OCI-M1 (cell line): ENCODE data around the gene SH2B2.

ENCODE experiments used
- DNase-seq: peaks from one replicate; lab custom pipeline; 2025; lab: John Stamatoyannopoulos, UW

The SH2B2 gene

GRCh38 chr7:102266541-102266940 lies 20.1 kb upstream of the SH2B2 start:
- no peak for DNase-seq

GRCh38 chr7:102268635-102269034 lies 18.0 kb upstream of the SH2B2 start:
- DNase-seq = no peak

GRCh38 chr7:102270178-102270887 lies 16.3 kb upstream of the SH2B2 start:
- no peak for DNase-seq

GRCh38 chr7:102271158-102271798 lies 15.4 kb upstream of the SH2B2 start:
- no peak for DNase-seq

DNA sequence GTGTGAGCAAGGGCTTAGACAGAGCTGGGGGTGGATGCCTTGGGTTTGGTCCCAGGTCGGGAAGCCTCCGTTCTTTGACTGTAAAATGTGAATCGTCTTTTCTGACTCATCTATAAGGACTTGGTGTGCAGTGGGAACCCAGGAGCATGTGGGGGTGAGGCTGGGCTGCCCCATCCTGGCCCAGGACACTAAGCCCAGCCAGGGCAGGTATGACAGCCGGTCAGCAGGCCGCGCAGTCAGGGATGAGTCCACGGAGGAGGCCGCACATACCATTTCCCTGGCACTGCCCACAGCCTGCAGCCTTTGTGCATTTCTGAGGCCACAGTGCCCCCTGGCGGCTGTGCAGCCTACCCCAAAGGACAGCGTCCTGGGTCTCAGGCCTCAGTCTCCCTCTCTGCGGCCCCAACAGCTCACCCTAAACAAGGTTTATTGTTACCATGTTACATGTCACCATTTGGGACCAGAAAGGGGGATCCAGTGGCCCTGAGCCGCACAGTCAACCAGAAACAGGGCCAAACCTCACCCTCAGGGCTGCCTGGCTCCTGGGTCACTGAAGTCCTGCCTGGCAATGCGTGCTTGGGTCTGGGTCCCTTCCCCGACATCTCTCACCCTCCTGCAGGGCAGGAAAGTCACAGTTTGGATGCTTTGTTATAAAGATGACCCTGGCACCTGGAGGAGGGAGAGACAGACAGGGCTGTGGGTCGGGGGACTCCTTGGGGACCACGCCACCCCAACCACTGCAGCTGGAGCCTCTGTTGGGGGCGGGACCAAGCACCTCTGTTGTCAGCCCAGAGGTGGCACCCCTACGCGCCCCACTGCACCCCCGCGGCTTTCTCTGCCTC lies 14.4 kb upstream of the SH2B2 start:
- DNase-seq = peak; percentile 66

DNA sequence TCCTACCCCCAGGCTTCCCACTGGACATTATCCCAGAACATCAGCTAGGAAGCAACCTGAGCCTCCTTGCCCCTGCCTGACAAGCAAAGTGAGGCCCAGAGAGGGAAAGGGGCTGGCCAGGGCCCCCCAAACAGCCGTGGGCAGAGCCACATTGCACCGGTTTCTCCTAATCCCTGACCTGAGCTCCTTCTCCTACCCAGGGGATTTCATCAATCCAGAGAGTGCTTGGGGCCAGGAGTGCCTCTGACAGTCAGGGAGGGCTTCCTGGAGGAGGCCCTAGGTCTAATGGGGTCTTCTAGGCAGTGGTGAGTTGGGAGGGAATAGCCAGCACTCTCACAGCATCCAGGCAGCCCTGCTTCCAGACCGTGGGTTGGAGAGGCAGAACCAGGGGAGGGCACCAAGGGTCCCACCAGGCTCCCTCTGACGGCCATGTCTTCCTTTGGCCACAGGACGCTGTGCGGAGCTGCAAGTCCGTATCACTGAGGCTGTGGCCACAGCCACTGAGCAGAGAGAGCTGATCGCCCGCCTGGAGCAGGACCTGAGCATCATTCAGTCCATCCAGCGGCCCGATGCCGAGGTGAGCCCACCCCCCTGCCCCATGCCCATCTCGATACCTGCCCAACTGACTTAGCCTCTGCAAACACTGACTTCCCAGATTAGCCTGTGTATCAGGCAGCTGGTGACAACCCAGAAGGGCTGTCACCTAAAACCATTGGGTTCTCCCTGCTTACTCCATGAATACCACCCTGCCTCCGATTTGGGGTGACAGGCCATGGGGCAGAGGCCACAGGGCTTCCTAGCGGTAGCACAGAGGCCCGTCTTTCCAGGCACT lies 13.5 kb upstream of the SH2B2 start:
- no peak for DNase-seq

DNA sequence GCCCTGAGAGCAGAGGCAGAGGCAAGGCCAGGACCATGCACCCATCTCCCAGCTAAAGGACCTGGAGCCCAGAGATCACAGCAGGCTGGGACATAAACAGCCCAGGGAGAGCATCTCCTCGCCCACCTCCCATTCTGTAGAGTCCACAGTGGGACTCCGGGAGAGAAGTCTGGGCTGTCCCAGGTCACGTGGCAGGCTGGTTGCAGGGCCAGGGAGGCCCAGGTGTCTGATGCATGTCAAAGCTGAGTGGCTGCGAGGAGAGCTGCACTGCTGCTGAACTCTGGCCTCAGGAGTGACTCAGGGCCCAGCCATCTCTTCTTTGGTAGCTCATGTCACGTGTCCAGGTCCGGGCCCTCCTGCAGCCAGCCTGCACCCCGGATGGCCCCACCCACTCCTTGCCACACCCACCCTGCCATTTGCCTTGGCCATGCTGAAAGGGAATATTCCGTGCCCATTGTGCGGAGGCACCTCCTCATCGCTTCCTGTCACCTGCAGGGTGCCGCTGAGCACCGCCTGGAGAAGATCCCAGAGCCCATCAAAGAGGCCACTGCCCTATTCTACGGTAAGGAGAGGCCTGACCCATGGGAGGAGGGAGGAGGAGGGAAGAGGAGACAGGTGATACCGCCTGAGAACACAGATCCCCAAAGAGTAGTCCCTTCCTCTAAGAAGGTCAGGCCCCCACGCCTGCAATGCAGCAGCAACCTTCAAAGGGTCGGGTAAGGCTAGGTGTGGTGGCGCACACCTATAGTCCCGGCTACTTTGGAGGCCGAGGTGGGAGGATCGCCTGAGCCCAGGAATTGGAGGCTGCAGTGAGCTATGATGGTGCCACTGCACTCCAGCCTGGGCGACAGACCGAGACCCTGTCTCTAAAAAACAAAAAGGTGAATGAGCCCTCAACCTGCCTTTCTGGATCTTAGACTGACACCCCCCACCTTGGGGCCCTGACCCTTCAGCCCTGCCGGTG lies 12.6 kb upstream of the SH2B2 start:
- DNase-seq = no peak

- no peak for DNase-seq
Measured at GRCh38 chr7:102275123-102275703, 11.5 kb upstream of the SH2B2 start.

DNA sequence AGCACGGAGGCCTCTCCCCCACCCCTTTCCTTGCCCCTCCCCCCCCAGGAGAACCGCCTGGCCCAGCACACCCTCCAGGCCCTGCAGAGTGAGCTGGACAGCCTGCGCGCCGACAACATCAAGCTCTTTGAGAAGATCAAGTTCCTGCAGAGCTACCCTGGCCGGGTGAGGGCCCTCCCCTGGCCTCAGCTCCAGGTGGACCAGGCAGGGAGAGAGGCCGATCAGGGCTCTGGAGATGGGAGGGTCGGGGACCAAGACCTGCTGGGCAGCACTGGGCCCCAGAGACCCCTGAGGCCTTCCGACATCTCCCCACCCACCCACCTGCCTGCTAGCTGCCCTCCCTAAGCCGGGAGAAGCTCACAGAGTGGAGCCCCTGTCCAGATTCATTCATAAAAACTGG lies 8.8 kb upstream of the SH2B2 start:
- DNase-seq = no peak

- peak; percentile 62 for DNase-seq
Measured at GRCh38 chr7:102279537-102280400, 6.9 kb upstream of the SH2B2 start.

DNA sequence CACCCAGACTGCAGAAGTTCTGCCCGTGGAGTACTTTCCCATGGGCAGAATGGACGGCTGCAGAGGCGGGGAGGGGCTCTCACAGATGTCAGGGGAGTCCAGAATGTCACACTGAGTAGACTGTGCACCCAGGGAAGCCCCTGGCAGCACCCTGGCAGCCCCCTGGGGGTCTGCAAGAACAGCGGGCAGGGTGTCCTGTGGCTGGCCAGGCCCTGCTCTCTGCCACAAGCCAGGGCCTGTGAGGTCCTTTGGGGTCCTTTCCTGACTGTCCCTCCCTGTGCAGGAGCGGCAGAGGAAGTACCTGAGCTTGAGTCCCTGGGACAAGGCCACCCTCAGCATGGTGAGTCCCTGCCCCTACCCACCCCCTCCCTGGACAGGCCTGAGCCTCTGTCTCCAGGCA lies 6.1 kb upstream of the SH2B2 start:
- no peak for DNase-seq

DNA sequence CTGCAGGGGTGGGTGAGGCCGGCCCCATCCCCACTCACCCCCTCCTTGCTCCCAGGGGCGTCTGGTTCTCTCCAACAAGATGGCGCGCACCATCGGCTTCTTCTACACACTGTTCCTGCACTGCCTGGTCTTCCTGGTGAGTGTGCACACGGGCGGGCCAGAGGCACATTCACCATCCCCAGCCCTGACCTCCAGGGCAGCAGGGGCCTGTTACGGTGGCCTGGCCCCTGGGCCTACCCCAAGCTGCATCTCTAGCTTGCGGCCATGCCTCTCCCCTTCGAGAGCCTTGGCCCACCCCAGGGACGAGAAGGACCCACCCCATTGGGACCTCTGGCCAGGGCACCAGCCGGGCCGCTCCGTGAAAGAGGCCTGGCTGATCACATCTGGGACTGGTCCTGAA lies 4.9 kb upstream of the SH2B2 start:
- no peak for DNase-seq

DNA sequence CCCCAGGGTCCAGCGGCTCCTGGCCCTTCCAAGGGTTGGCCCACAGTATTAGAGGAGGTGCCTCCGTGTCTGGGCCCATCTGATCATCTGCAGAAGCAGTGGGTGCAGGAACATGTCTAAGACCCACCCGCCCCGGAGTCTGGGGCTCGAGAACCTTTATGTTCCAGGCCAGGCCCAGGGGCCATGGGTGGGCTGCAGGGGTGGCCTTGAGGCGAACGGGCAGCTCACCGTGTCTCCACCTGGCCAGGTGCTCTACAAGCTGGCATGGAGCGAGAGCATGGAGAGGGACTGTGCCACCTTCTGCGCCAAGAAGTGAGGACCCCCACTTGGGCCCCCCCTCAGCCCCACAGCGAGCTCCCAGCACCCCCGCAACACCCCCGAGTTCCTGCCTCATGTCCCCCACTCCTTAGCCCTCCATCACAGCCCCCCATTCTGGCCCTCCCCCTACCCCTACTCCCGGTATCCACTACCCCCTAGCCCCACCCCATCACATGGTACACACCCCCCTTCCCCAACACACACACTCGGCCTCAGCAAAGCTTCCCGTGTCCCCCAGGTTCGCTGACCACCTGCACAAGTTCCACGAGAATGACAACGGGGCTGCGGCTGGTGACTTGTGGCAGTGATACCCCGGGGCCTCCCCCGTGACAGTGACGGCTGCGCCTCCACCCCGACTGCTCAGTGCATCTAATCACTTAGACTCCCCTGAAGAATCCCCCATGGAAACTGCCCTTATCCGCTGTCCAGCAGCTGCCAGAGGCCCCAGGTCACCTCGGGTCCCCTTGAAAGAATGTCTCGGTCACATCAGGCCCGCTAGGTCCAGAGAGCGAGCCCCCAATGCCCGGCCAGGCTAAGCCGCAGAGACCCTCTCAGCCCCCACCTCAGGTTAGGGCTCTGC lies 4.0 kb upstream of the SH2B2 start:
- no peak for DNase-seq

GRCh38 chr7:102283477-102284189 lies 3.0 kb upstream of the SH2B2 start:
- no peak for DNase-seq

GRCh38 chr7:102284399-102284798 lies 2.3 kb upstream of the SH2B2 start:
- DNase-seq = no peak

DNA sequence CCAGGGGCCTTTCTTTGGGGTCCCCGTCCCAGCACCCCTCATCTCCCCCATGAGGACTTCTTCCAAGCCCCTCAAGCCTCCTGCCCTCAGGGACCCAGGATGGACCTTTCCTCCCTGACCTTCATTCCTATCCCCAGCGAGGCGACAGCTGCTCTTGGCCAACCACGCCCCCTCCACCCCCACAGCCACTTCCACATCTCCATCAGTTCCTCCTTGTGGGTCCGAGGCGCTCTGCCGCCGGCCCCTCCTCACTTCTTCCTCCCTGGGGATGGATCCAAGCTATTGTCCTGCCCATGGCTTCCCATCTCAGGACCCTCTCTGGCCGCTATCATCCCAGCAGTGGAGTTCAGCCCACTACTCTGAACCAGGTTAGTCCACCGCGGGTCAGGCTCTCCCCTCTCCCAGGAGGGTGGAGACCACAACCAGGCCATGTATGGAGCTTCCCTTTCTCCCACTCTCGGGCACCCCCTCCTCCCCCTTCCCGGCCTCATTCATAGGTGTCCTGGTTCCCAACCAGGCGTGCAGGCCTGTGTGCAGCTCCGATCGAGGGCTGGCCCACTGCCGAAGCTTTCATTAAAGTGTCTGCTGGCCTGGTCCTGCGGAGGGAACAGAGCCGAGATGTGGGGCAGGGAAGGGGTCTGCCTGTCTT lies 1.7 kb upstream of the SH2B2 start:
- peak; percentile 13 for DNase-seq

DNA sequence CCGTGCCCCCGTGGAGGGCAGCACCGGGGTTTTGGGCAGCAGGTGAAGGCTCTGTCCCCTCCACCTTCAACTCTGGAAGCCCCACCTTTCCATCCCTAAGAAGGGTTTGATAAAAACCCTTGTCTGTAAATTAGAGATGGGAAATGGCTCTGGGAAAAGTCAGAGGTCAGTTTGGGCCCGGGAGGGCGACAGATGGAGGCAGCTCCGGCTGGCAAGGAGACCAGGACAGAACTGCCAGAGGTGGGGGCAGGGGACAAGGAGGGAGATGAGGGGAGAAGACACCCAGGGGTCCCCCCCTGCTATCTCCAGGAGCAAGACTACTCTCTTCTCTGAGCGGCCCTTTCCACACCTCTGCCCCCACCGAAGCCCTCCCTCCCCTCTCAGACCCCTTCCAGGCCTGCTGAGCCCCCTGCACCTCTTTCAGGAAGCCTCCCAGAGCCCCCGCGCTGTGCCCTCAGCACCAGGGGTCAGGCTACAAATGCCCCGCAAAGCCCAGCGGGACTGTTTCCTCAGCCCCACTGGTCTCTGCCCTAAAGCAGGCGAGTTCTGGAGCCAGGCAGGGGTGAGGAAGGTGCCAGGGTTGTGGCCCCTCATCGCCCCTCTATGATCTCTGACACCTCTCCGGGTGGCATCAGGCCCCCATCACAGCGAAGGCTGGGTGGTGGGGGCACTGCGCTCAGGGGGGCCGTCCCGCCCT lies 980 bp upstream of the SH2B2 start:
- DNase-seq = no peak
